SH-SY5Y (cell line): Measurements from ENCODE around the gene MECR.

Experiments
- GATA2 ChIP-seq: IDR thresholded peaks from 2 replicates; pipeline ENCODE4 v1.6.1; 2011; ENCODE audit warnings: mild to moderate bottlenecking, low read depth, low read length
- GATA3 ChIP-seq: IDR thresholded peaks from 2 replicates; pipeline ENCODE4 v1.6.1; 2011; ENCODE audit warnings: low read depth, mild to moderate bottlenecking, low read length, moderate library complexity

MECR gene

DNA sequence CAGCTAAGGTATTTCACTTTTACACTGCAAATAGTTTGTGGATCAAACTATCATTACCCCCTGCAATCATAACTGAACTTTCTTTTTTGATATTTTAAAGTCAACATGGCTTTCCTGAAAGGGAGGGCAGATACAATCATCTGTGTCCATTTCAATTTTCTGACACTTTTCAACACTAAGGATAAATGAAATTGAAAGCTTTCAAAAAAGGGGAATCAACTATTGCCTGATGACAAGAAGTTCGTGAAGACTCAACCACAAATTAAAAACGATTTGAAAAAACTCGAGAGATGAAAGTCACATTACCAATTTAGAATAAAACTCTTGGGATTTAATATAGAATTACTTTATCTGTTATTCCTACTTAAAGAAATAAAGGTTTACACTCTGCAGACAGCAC is 60.8 kb downstream of the MECR start:
- TF ChIP-seq GATA2 = no peak
- TF ChIP-seq GATA3 = no peak

DNA sequence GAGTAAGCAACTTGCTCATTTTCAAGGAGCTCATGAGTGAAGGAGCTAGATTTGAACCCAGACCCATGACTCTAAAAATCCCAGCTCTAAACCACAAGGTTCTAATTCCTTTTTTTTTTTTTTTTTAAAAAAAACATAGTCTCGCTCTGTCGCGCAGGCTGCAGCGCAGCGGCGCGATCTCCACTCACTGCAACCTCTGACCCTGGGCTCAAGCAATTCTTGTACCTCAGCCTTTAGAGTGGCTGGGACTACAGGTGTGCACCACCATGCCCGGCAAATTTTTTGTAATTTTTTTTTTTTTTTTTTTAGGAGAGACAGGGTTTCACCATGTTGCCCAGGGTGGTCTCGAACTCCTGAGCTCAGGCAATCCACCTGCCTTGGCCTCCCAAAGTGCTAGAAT is 62.8 kb downstream of the MECR start:
- TF ChIP-seq GATA3 = no peak
- no peak for TF ChIP-seq GATA2

DNA sequence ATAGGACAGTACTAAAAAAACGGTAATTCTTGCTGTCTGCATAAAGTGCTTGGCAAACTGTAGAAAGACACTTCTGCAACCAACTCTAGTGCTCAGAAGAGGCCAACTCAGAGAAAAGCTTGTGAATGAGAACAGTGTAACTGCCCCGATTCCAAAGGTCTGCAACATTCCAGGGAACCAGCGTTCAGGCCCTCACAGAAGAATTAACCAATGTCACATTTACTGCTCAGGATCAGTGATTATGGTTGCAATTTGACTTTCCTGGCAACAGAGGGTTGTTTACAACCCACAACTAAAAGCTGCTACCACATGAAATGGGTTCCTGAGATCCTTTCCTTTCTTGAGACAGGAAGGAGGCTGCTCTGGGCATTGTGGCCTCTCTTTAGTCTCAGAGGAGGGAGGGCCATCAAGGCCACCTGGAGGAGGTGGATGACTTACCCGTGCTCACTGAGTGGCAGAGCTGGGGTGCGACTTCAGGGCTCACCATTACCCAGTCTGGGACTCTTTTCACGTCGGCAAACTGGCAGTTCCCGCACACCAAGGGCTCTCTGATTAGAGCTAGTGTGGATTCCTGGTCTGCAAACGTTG is 64.3 kb downstream of the MECR start:
- no peak for TF ChIP-seq GATA2
- no peak for TF ChIP-seq GATA3

GRCh38 chr1:29164588-29164987 is 66.1 kb downstream of the MECR start:
- TF ChIP-seq GATA3 (no peak), GATA2 (no peak)

DNA sequence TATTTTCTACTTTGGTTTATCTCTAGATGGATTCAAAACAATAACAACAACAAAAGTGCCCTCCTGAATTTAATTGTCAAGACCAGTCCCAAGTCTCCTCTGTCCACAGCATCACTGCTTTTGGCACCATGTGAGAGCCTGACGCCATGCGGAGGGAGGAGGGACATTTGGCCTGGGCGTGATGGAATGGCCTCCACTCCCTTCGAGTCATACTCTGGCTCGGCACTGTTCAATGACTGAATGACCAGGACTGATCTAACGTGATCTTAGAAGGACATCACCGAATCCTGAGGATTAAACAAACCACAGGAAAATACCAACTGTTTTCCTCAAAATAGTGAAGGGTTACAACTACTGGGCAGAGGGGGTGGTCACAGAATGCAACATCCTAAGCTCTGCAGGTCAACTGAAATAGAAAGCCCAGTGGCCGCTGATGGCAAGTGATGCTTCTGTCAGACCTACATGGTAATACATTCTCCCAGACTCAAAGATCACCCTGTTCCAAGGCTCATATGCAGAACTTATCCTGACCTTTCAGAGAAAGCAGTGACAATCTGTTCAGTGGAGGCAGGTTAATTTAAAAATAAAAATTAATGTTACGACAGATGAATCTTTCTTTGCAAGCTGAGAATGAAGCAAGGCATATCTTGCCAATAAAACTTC is 68.1 kb downstream of the MECR start:
- TF ChIP-seq GATA2 (no peak), GATA3 (no peak)

GRCh38 chr1:29162025-29162424 is 68.7 kb downstream of the MECR start:
- TF ChIP-seq GATA3 = no peak
- TF ChIP-seq GATA2 = no peak

DNA sequence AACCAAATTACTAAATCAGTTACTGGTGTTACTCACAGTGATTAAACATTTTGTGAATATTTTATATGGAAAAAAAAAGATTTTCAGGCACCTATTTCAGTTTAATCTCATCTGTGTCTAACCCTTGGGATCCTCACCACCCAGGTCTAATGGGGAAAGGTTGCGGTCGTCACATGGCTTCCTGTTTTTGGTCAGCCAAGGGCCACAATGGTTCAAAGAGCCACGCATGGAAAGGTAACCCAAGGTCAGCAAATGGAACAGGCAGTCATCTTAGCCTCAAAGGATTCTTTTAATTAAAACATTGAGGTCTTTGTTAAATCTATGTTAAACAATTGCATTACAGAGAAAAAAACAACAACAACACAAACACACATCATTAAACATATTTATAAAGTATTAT is 71.0 kb downstream of the MECR start:
- TF ChIP-seq GATA3 (no peak), GATA2 (no peak)

GRCh38 chr1:29157269-29157601 is 73.5 kb downstream of the MECR start:
- TF ChIP-seq GATA2 = no peak

DNA sequence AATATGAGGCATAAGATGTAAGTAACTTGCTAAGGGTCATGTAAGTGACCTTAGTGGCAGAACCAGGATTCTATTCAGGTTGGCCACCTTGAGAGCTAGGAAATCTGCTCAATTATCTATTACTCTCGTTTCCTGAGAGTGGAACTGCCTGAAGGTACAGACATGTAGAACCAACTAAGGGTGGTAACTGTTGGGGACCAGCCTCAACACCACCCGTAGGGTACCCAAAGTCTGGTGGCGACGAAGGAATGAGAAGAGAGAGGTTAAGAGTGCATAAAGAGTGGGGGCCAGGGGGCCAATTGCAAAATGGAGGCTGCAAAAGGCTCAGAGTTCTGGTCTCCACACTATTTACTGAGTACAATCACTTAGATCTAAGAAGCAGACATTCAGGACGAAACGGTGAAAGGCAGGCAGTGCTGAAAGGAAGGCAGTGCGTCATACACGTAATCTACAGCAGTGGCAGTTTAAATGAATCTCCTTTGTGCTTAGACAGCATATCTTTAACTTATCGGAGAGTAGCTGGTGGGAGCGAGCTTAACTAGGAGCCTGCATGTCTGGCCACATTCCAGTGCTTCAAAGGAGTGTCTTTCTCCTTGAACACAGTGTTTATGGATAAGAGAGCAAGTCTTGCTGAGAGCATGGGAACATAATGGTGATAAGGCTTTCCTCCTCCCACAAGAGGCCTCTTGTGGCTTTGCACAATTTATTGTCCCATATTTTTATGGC is 74.0 kb downstream of the MECR start:
- no peak for TF ChIP-seq GATA2
- TF ChIP-seq GATA3 = no peak

- TF ChIP-seq GATA3 (no peak), GATA2 (no peak)
Observed at GRCh38 chr1:29152046-29152805, 78.5 kb downstream of the MECR start.

DNA sequence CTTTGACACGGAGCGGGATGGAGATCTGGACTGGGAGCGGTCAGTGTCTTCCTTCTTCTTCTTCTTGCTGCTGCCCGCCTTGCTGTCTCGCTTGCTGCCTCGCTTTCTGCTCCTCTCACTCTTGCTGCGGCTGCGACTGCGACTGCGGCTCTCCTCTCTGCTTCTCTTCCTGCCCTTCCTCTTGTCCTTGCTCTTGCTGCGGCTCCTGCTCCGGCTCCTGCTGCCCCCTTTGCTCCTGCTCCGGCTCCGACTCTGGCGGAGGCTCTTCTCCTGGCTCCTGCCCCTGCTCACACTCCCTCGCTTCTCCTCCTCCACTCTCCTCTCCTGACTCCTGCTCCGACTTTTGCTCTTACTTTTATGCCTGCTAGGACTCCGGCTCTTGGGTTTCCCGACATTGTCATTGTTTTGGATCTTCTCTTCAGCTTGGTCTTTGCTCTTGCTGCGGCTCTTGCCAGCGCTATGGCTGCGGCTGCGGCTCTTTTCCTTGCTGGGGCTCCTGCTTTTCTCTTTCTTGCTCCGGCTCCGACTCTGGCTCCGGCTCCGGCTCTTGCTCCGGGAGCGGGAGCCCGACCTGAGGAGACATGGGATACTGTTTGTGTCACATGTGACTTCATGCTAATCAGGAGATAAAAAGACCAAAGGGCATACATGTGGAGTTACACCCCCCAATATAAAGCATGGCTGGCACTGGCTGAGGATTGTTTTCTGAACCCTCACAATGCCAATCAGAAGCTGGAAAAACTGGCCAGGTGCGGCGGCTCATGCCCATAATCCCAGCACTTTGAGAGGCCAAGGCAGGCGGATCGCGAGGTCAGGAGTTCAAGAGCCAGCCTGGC is 81.9 kb downstream of the MECR start:
- TF ChIP-seq GATA2 = no peak
- no peak for TF ChIP-seq GATA3

DNA sequence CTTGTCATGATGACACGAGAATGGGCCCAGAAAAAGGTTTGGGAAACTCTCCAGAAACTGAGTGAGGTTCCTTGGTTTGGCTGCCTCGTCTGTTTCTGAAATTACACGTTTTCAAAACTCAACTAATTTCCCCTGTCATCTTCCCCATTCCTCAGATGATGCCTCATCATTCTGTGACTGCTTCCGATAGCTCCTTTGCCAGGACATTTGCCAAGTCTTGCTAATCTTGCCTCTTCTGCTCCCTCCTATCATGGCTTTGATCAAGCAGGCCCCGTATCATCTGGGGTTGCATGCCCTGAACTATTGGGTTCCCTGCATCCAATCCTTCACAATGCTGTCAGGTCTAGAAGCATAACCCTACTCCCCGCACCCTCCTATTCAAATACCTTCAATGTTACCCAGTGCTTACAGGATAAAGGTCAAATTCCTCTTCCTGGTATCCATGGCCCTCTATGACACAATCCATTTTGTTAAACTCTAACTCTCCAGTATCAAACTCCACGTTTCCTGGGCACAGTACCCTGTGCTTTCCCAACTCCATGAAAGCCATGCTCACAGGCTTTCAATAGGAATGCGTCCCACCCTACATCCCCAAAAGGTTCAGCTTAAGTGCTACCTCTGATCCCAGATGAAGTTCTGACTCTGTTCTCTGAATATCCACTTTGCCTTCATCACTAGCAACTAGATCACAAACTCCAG is 84.8 kb downstream of the MECR start:
- no peak for TF ChIP-seq GATA3
- no peak for TF ChIP-seq GATA2

- no peak for TF ChIP-seq GATA2
- no peak for TF ChIP-seq GATA3
Observed at GRCh38 chr1:29144178-29144577, 86.6 kb downstream of the MECR start.
